BE2C (cell line): ENCODE results near the gene XYLT2.

Source experiments
- DNase-seq: peaks from one replicate; pipeline ENCODE4 v3.0.0-alpha.2; 2020
- H3K27me3 ChIP-seq: fragments of 250-450 bp; sonication (Bioruptor Pico); 2 replicates; pipeline ENCODE4 v1.5.1; 2020; ENCODE audit warnings: mild to moderate bottlenecking
- H3K36me3 ChIP-seq: fragments of 250-450 bp; sonication (Bioruptor Pico); 2 replicates; pipeline ENCODE4 v1.5.1; 2020; ENCODE audit warnings: mild to moderate bottlenecking
- H3K4me1 ChIP-seq: fragments of 250-450 bp; sonication (Bioruptor Pico); 2 replicates; pipeline ENCODE4 v1.5.1; 2020
- H3K4me3 ChIP-seq: 2 replicates; pipeline ENCODE4 v1.5.1; 2011; ENCODE audit warnings: low read depth, low read length
- H3K9me3 ChIP-seq: fragments of 250-450 bp; sonication (Bioruptor Pico); 2 replicates; pipeline ENCODE4 v1.5.1; 2020
- CTCF ChIP-seq: IDR thresholded peaks from 2 replicates; pipeline ENCODE4 v1.5.1; 2012; ENCODE audit warnings: mild to moderate bottlenecking, low read depth, low read length

XYLT2 gene

GRCh38 chr17:50355336-50355700, 9.4 kb downstream of the XYLT2 start:
- no peaks in the 10 kb centered on the region for H3K4me1 ChIP-seq
- DNase-seq: no peak
- no peaks in the 10 kb centered on the region for H3K27me3 ChIP-seq
- H3K9me3 ChIP-seq: no peaks in the 10 kb centered on the region
- no peak for TF ChIP-seq CTCF
- H3K36me3 ChIP-seq: peaks cover 45% of the 10 kb centered on the region
- no peak overlapping the region for H3K4me3 ChIP-seq

GRCh38 chr17:50355701-50356341, 9.9 kb downstream of the XYLT2 start:
- Histone ChIP-seq H3K36me3 (peaks cover 45% of the 10 kb centered on the region), H3K9me3 (no peaks in the 10 kb centered on the region), H3K27me3 (no peaks in the 10 kb centered on the region), H3K4me3 (no peak overlapping the region), H3K4me1 (no peaks in the 10 kb centered on the region)
- TF ChIP-seq CTCF: no peak
- DNase-seq: no peak

DNA sequence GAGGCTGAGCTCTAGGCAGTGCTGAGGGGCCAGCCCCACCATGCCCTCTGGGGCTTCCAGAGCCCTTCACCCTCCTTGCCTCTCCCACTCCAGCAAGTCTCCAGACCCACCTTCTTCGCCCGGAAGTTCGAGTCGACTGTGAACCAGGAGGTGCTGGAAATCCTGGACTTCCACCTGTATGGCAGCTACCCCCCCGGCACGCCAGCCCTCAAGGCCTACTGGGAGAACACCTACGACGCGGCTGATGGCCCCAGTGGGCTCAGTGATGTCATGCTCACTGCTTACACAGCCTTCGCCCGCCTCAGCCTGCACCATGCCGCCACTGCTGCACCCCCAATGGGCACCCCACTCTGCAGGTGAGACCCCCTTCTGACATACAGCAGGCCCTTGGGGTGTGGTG, 10.5 kb downstream of the XYLT2 start:
- TF ChIP-seq CTCF: no peak
- Histone ChIP-seq H3K9me3 (no peaks in the 10 kb centered on the region), H3K4me3 (no peak overlapping the region), H3K27me3 (no peaks in the 10 kb centered on the region), H3K36me3 (peaks cover 45% of the 10 kb centered on the region), H3K4me1 (no peaks in the 10 kb centered on the region)
- no peak for DNase-seq

DNA sequence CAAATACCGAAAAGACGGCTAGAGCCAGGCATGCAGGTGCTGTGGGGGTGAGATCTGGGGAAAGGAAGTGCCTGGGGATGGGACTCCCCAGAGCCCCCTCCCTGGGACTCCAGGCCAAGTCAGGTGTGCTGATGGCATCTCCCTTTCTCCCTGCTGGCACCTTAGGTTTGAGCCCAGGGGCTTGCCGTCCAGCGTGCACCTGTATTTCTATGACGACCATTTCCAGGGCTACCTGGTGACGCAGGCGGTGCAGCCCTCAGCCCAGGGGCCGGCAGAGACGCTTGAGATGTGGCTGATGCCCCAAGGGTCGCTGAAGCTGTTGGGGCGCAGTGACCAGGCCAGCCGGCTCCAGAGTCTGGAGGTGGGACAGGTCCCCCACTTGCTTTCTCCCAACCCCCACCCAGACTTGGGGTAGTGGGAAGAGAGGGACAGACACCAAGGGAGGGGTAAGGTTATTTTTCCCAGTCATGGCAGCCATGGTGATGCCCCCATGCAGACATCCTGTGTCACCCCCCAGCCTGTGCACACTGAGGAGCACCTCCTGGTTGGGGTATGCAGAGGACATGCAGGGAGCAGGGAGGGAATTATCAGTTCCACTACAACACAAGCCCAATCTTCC, 11.1 kb downstream of the XYLT2 start:
- peaks cover 45% of the 10 kb centered on the region for H3K36me3 ChIP-seq
- no peak for TF ChIP-seq CTCF
- H3K9me3 ChIP-seq: no peaks in the 10 kb centered on the region
- no peaks in the 10 kb centered on the region for H3K4me1 ChIP-seq
- DNase-seq: no peak
- H3K4me3 ChIP-seq: no peak overlapping the region
- H3K27me3 ChIP-seq: no peaks in the 10 kb centered on the region

DNA sequence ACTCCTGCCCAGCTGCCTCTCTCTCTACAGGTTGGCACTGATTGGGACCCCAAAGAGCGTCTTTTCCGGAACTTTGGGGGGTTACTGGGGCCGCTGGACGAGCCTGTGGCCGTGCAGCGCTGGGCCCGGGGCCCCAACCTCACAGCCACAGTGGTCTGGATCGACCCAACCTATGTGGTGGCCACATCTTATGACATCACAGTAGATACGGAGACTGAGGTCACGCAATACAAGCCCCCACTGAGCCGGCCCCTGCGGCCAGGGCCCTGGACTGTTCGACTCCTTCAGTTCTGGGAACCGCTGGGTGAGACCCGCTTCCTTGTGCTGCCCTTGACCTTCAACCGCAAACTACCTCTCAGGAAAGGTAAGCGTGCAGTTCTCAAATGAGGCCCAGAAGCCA, 12.3 kb downstream of the XYLT2 start:
- Histone ChIP-seq H3K9me3 (no peaks in the 10 kb centered on the region), H3K4me1 (peaks cover under 1% of the 10 kb centered on the region; the same call in 1 of the 2 replicates), H3K27me3 (no peaks in the 10 kb centered on the region), H3K36me3 (peaks cover 45% of the 10 kb centered on the region), H3K4me3 (no peak overlapping the region)
- DNase-seq: no peak
- no peak for TF ChIP-seq CTCF

GRCh38 chr17:50359005-50359699, 13.2 kb downstream of the XYLT2 start:
- H3K36me3 ChIP-seq: peaks cover 40% of the 10 kb centered on the region
- no peak for DNase-seq

More at GRCh38 chr17:50359005-50359699, 13.2 kb downstream of the XYLT2 start:
- H3K4me1 ChIP-seq: peaks cover 10% of the 10 kb centered on the region
- no peak overlapping the region for H3K4me3 ChIP-seq
- no peaks in the 10 kb centered on the region for H3K9me3 ChIP-seq
- TF ChIP-seq CTCF: no peak
- H3K27me3 ChIP-seq: no peaks in the 10 kb centered on the region
